HG03139 (cell line): ENCODE results near the gene FA2H.
"Not testable (repeated sequence)": the region's sequence is repeated elsewhere in the genome, so short reads cannot be mapped to it uniquely, and the experiment has no call there.

Experiments
- ATAC-seq: cut with Tn5 transposase; IDR thresholded peaks from one replicate; pipeline ENCODE4 v1.9.1; 2021; ENCODE audit not compliant: unreplicated experiment

The FA2H gene

DNA sequence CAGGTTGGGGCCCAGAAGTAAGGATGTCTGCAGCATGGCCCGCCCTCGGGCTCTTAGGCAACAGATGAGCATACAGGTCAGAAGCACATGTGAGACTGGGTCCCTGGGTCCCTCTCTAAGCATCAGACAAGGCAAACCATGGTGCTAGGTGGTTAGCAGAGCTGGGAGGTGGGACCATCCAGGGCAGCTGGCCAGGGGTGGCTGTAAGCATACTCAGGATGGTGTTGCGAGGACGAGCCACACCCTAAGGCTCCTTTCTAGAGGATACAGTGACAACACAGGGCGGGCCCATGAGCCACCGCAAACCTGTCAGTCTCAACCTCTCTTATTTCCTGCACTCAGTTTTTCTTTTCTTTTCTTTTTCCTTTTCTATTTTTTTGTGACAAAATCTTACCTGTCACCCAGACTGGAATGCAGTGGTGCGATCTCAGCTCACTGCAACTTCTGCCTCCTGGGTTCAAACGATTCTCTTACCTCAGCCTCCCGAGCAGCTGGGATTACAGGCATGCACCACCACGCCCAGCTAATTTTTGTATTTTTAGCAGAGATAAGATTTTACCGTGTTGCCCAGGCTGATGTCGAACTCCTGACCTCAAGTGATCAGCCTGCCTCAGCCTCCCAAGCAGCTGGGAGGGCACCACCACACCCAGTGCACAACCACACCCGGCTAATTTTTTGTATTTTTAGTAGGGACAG lies 3.6 kb downstream of the FA2H start:
- ATAC-seq, result no peak

DNA sequence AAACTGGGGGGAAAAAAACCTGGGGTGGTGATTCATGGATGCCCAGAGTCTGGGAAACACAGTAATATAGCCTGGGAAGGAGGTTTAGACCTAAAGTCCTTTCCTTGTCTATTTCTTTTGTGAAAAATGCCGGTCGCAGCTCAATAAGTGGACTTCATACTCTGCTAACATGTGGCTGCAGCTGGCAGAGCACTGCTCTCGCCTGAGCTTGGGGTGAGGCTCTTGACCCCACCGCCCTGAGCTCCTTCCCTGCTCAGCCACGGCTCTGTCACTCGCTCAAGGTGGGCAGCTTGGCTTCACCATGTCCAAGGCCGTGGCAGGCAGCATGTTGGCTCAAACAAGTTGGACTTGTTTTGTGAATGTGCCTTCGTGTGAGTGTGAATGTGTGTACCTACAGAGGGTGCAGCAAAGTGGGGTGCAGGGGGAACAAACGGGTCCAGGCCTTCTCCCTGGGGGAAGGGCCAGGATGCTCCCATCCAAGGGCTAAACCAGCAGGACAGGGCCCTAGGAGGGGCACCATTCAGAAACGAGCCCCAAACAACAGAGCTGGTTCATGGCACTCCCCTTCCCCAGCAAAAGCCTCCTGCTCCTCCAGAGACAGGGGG lies 4.9 kb downstream of the FA2H start:
- ATAC-seq, result no peak

DNA sequence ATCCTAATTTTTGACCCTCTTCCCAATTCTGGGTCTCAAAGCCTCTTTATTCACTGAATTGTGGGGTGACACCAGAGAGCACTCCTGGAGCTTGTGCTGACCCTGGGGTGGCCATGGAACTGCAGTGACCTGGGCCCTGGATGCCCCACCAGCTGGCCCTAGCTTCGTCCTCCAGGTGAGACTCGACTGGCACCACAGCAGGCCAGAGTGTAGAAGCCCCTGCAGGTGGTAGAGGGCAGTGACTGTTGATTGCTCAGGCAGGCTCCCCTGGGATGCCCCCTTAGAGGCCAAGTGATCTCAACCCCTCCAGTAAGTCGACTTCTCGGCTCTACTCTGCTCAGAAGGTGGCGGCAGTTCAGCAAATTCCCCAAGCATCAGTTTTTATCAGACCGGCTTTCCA lies 6.4 kb downstream of the FA2H start:
- no peak for ATAC-seq

DNA sequence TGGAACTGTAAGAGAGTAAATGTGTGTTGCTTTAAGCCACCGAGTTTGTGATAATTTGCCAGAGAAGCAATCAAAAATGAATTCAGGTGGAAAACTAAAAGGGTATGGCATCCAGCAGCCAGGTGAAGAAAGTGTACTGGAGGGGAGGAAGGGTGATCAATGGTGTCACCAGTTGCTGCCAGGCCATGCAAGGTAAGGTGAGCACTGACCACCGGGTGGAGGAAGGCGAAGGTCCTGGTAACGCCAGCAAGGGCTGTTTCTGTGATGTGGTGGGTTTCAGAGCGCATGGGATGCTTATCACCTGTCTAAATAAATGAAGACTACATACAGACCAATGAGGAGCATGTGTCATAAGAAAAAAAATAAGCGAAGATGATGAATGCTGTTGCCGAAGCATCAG lies 6.9 kb downstream of the FA2H start:
- no peak for ATAC-seq

DNA sequence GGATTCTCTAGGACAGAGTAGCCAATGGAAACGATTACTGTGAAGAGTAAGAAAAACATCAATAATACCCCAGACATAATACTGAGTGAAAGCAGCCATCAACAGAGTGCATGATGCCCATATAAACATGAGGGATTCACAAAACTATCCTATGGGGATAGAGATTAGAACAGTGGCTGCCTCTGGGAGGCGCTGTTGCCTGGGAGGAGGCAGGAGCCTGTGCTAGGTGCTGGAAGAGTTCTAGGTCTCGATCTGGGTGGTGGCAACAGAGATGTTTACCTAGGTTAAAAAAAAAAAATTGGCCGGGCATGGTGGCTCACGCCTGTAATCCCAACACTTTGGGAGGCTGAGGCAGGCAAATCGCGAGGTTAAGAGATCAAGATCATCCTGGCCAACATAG lies 7.9 kb downstream of the FA2H start:
- ATAC-seq, result no peak

DNA sequence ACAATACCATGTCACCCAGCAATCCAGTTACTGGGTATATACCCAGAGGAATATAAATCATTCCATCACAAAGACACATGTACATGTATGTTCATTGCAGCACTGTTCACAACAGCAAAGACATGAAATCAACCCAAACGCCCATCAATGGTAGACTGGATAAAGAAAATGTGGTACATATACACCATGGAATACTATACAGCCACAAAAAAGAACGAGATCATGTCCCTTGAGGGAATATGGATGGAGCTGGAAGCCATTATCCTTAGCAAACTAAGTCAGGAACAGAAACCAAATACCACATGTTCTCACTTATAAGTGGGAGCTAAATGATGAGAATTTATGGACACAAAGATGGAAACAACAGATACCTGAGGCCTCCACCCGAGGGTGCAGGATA lies 10.4 kb downstream of the FA2H start:
- not testable (repeated sequence) for ATAC-seq

DNA sequence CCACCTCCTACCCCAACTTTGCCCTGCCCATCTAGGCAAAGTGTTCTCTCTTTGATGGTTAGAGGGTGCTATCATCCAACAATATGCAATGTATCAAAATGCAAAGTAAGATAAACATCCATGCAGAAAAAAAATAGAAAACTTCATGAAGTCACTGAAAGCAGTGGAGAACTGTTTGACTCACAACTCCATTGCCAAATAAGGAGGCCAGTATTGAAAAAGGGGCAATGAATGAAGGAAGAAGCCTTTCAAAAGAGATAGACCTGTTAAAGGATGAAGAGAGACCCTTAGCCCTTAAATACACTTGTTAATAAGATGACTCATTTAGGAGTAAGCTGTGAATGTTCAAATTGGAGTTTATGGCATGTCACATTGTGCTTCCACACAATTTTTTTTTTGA lies 13.0 kb downstream of the FA2H start:
- ATAC-seq, result no peak

DNA sequence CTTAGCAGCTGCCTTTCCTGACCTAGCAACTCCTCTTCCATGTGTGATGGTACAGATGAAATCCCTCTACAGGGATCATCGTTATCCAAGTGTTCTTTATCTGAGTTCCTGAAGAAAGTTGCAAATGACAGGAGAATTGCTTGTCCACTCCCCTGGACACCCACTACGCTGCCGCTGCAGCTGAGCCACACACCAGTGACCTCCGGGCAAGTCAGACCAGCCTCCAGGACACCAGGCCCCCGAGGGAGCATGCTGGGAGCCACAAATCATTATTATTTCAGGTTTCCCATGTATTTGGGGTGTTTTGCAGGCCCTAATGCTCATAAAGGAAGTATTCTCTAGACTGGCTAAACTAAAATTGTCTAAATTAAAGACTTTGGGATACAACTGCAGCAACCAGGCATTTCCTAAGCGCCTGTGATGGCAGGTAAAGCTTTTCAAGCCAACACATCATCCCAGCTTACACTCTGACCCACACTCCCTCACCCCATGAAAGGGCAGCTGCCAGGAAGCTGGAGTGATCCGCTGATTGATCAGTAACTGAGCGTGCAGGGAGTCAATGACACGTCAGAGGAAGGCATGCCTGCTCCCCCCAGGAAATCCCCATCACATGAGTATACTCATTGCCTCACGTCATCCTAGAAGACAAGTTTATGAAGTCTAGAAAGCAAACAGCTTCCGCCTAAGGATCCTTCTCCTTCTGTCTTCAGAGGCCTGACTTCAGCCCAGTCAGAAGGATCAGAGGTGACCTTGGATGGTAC lies 14.4 kb downstream of the FA2H start:
- ATAC-seq, result no peak

DNA sequence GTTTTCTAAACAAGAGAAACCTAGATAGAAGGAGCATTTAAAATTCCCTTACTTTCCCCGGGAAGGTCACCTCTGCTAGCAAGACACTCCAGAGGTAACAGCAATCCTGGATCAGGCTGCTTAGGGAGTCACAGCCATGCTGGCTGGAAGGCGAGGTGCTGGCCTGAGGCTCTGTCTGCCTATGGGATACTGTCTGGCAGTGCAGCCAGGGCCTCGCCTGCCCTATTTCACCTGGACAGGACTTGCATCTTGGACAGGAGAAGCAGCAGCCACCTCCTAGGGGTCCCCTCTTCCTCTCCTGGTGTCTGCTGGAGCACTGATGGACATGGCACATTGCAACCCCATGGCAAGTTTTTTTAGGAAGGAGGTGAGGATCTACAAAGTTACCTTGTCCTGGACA lies 15.1 kb downstream of the FA2H start:
- ATAC-seq, result no peak

DNA sequence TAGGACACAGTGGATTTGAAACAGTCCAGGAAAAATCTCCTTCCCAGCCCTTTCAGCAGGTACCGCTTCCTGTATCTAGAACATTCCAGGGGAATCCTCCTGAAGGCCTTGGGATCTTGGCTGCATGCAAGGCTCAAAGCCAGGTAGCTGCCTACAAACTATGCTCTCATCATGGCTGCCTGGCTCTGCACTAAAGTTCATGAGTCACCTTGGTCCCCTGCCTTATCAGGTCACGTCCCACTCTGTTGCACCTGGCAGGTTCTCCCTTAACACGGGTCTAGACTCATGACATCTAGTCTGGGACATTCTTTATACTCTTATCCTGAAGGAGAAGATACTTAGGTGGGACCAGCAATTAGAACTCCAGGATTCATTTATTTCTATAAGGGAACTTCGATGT lies 15.8 kb downstream of the FA2H start:
- ATAC-seq, result no peak

DNA sequence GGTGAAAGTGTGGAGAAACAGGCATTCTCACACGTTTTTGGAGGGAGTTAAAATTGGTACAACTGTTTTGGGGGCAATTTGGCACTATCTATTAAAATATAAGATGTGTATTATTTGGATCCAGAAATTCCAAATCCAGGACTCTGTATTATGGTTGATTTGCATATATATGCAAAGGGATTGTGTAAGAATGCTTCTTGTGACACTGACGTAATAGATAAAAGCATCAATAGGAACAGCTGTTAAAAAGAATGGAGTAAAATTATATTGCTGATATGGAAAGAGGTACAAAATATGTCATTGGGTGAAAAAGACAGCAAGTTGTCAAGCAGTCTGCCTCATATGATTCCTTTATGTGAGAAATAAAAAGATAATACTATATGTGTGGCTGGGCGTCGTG lies 17.3 kb downstream of the FA2H start:
- no peak for ATAC-seq

DNA sequence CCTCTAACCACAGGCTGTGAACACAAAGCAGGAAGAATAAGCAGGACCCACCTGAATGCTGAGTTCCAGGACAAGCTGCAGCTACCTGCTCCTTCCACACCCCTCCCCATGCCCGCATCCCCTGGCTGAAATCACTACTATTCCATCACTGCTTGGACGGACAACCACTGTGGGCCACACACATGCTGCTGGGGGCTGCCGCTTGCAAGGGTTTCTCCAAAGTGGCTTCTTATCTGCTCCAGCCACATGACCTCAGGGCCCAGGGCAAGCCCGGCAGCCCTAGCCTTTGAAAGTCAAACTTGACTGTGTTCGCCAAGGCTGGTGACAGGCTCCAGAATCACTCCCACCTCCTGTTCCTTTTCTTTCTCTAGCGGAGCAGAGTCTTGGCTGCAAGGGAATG lies 18.4 kb downstream of the FA2H start:
- ATAC-seq, result no peak

DNA sequence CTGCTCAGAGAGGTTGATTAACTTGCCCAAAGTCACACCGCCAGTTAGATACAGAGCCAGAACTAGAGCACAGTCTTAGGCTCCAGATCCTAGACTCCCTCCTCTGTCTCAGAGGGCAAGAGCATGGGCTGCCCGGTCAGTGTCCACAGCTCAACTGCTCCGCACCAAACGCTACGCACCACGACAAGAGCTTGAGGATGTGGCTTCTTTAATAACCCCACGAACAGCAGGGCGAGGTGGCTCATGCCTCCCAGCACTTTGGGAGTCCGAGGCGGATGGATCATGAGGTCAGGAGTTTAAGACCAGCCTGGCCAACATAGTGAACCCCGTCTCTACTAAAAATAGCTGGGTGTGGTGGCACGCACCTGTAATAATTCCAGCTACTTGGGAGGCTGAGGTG lies 21.4 kb downstream of the FA2H start:
- no peak for ATAC-seq

DNA sequence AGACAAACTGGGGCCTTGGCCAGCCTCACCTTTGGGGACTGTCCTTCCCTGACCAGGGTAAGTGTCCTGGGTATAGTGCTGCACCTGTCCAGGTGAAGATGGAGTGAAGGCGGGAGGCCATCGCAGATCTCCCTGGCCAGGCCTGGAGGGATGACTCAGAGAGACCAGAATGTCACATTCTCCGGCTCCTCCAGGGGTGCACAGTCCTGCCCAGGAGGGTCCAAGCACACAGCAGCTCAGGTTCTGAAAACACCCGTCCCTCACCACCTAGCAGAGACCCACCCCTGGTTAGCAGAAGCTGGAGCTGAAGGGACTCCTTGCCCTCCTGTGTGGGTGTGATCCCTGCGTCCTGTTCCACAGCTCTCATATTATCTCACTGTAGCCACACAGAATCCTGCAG lies 21.9 kb downstream of the FA2H start:
- no peak for ATAC-seq

DNA sequence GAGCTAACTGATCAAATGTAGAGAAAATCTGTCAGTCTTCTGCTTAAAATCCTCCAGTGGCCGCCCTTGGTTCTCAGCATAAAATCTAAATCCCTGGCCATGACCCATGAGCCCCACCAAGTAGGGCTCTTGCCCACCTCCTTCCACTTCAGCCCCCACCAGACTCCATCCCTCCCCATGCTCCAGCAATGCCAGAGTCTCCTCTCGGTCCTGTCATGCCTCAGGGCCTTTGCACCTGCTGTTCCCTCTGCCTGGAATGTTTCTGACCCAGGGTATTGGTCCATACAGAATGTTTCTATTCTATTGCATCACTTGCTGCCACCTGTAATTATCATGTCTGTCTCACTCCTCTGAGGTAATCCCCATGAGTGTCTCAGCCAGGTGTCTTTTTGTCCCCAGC lies 22.4 kb downstream of the FA2H start:
- ATAC-seq, result no peak

DNA sequence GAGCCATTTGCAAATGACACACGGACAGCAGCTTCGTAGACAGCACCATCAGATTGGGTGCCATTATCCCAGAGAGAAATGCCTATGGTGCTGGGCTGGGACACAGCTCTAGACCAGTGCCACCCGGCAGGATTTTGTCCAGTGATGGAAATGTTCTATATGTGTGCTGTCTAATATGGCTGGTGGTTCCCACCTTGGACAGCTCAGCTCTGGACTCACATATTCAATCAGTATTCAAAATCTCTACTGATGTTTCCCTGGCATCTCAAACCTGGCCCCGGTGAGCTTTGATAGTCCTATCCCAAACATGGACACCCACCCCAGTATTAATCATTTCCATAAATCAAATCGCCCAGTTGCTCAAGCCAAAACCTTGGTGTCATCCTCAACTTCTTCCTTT lies 23.0 kb downstream of the FA2H start:
- no peak for ATAC-seq

DNA sequence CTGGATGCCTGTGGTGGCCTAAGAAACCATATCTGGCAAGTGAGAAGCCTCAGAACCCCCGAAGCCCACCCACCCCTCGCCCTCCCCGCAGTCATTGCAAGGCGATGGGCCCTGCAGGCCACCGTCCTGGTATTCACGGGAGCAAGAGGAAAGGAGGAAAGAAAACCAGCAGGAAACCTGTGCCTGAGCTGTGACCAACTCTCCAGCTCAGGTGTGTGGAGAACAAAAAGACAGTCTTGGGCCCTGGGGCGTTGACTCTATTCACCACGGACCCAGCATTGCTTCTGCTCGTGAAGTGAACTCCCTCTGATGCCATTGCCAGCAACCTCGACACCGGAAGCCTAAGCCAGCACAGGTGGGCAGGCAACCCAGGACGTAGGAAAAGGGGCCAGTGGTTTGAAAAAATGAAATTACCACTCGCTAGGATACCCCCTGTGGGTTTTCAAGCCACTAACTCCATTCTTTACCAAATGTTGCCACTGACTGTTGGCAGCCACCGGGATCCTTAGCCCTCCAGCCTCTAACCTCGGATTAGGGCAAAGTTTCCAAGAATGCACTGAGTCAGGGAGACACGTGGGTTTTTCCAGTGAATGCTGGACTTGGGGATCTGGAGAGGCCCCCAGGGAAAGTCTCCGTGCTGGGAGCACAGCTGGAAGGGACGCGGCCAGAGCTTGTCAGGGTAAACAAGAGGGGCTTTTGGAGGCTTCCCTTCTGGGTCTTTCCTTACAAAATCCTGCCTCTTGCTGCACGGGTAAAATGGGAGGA lies 25.1 kb downstream of the FA2H start:
- no peak for ATAC-seq

DNA sequence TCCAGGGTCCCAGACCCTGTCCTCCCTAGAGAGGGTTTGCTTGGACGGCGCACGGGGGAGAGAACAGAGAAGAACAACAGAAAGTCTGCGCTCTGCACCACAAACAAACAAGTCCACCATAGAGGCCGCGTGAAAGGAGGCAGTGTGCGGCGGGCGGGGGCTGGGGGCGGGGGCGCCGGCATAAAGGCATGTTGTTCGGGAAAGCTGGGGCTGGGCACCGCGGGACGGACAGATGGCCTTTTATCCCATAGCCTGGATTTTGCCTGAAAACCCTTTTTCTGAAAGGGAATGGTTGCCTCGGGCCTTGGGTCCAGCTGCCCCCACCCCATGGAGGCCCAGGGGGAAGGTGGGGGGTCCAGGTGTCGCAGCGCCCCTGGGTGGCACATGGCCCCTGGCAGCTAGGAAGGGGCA lies 26.0 kb downstream of the FA2H start:
- no peak for ATAC-seq

DNA sequence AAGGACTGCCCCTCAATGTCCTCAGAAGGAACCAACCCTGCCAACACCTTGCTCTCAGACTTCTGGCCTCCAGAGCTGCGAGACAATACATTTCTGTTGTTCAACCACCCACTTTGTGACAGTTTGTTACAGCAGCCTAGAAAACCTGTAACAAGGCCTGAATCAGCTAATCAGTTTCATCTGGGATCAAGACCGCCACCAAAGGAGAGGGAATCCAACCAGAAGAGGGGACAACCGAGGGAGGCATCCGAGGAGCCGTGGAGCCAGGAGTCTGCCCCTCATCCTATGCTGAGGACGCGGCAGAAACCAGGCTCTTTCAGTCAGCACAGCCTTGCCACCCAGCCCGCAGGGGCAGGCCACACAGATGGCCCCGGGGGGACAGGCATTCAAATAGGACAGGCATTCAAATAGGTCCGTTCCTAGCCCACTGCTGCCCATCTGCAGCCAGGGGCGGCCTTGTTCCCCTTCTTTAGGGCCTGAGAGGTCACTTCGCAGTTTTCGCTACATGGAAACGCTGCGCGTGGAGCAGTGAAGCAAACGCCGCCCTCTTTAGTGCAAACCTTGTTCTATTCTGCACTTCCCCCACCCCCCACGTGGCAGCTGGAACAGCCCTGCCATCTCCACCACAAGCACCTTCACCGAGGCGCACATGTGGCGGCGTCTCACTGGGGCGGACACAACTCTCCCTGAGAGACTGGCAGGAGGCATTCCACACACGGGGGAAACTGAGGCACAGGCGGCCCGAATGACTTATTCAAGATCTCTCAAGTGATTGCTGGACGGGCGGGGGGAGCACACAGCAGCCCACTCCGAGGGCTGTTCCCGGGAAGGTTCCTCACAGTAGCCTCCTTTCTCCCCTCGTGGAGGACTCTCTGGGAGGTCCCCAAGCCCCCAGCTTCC lies 26.7 kb downstream of the FA2H start:
- ATAC-seq, result no peak

DNA sequence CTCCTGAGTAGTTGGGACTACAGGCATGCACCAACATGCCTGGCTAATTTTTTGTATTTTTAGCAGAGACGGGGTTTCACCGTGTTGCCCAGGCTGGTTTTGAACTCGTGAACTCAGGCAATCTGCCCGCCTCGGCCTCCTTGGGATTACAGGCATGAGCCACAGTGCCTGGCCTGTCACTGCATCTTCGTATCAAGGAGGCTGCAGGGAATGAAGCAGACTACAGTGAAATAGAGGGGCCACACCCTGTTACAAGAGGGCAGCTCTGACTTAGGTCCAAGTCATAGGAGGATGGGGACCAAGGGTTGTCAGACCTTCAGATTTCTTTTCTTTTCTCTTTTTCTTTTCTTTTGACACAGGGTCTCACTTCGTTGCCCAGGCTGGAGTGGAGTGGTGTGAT lies 28.7 kb downstream of the FA2H start:
- ATAC-seq, result no peak
